Subcutaneous adipose tissue (tissue), 4 donors: ENCODE data around the gene ADAMTSL3. TPM values are rescaled to one million over a fixed set of nuclear protein-coding genes. Genes with fewer than 3 reads are reported as not detected.

Source experiments
- CTCF ChIP-seq: fragments of 450-650 bp; IDR thresholded peaks from one replicate; pipeline ENCODE4 v1.5.1; 2016; ENCODE audit warnings: low read depth, mild to moderate bottlenecking, control low read depth, antibody characterized with exemption, moderate library complexity
- total RNA-seq, 4 donors: library from RNA; depleted of rRNA; stranded (reverse); fragments of >200 nt; gene quantifications; one replicate each; pipeline ENCODE4 v1.1.0, GENCODE V29; 2016

ADAMTSL3 gene
- total RNA-seq, 4 donors from 2014 or later: 1.5 to 4.0 (median 2.3) TPM

GRCh38 chr15:83955806-83956265 is 301.9 kb downstream of the ADAMTSL3 start:
- TF ChIP-seq CTCF: no peak

GRCh38 chr15:83956887-83957286 is 303.0 kb downstream of the ADAMTSL3 start:
- TF ChIP-seq CTCF: no peak

GRCh38 chr15:83959477-83959876 is 305.6 kb downstream of the ADAMTSL3 start:
- no peak for TF ChIP-seq CTCF

GRCh38 chr15:83960192-83960829 is 306.4 kb downstream of the ADAMTSL3 start:
- no peak for TF ChIP-seq CTCF

GRCh38 chr15:83961311-83961710 is 307.4 kb downstream of the ADAMTSL3 start:
- no peak for TF ChIP-seq CTCF

- TF ChIP-seq CTCF: no peak
Observed at GRCh38 chr15:83970295-83970890, 316.5 kb downstream of the ADAMTSL3 start.

GRCh38 chr15:83971992-83972391 is 318.1 kb downstream of the ADAMTSL3 start:
- no peak for TF ChIP-seq CTCF
